HEK293T (cell line): ENCODE results near the gene DCLRE1B.

ENCODE experiments used
- FOXK2 ChIP-seq: fragments of 450-650 bp; IDR thresholded peaks from 2 replicates; pipeline ENCODE4 v1.6.1; 2016; ENCODE audit warnings: mild to moderate bottlenecking
- FOXM1 ChIP-seq: fragments of 450-650 bp; IDR thresholded peaks from 2 replicates; pipeline ENCODE4 v1.6.1; 2017; ENCODE audit warnings: mild to moderate bottlenecking, borderline replicate concordance

- TF ChIP-seq FOXK2, result no peak
- no peak for TF ChIP-seq FOXM1
These were observed 32.0 kb downstream of the DCLRE1B start for GRCh38 chr1:113937146-113937545.
